ENCODE measurements around the gene RNASEH2A.
"Not testable (repeated sequence)": the region's sequence is repeated elsewhere in the genome, so short reads cannot be mapped to it uniquely, and the experiment has no call there.

RNASEH2A gene

GRCh38 chr19:12833738-12834565 is 27.6 kb downstream of the RNASEH2A start:
- no peak for DNase-seq (ENCODE audit: low read depth)

- DNase-seq (ENCODE audit: low read depth) = no peak
Observed at GRCh38 chr19:12834566-12834943, 28.2 kb downstream of the RNASEH2A start, which contains the start of gene RTBDN. TSS of gene RTBDN (minus strand) at chr19:12834579. CDS start at chr19:12829979, 4,600 bp downstream.

- DNase-seq (ENCODE audit: low read depth) = no peak
Observed at GRCh38 chr19:12834976-12835757, 28.8 kb downstream of the RNASEH2A start.

- DNase-seq (ENCODE audit: low read depth) = no peak
Observed at GRCh38 chr19:12836529-12836863, 30.1 kb downstream of the RNASEH2A start.

GRCh38 chr19:12837225-12837624 is 30.8 kb downstream of the RNASEH2A start:
- no peak for DNase-seq (ENCODE audit: low read depth)

- DNase-seq (ENCODE audit: low read depth) = no peak
Observed at GRCh38 chr19:12838182-12838885, 31.9 kb downstream of the RNASEH2A start, which contains the start of gene MAST1. TSS of gene MAST1 (plus strand) at chr19:12838515. CDS start at chr19:12838573, 58 bp downstream.

GRCh38 chr19:12838886-12839756 is 32.7 kb downstream of the RNASEH2A start:
- no peak for DNase-seq (ENCODE audit: low read depth)

- peak; percentile 78 for DNase-seq (ENCODE audit: low read depth)
Observed at GRCh38 chr19:12840091-12841079, 34.0 kb downstream of the RNASEH2A start.

GRCh38 chr19:12841094-12841493 is 34.7 kb downstream of the RNASEH2A start:
- no peak for DNase-seq (ENCODE audit: low read depth)

- DNase-seq (ENCODE audit: low read depth) = no peak
Observed at GRCh38 chr19:12842511-12842910, 36.1 kb downstream of the RNASEH2A start.

- DNase-seq (ENCODE audit: low read depth) = no peak
Observed at GRCh38 chr19:12843328-12843727, 36.9 kb downstream of the RNASEH2A start.

GRCh38 chr19:12843999-12844732 is 37.8 kb downstream of the RNASEH2A start:
- no peak for DNase-seq (ENCODE audit: low read depth)

- not testable (repeated sequence) for DNase-seq (ENCODE audit: low read depth)
Observed at GRCh38 chr19:12846613-12847012, 40.2 kb downstream of the RNASEH2A start.

GRCh38 chr19:12847159-12848139 is 41.1 kb downstream of the RNASEH2A start:
- peak; percentile 71 for DNase-seq (ENCODE audit: low read depth)

GRCh38 chr19:12856653-12857052 is 50.3 kb downstream of the RNASEH2A start:
- DNase-seq (ENCODE audit: low read depth) = no peak

GRCh38 chr19:12858041-12858928 is 51.9 kb downstream of the RNASEH2A start:
- no peak for DNase-seq (ENCODE audit: low read depth)

- DNase-seq (ENCODE audit: low read depth) = no peak
Observed at GRCh38 chr19:12859546-12859945, 53.2 kb downstream of the RNASEH2A start.
